GM23338 (cell line): ENCODE measurements around the gene PLIN5. TPM values are rescaled to one million over a fixed set of nuclear protein-coding genes. Genes with fewer than 3 reads are reported as not detected.

Experiments
- ATAC-seq: fragments of 200-7000 bp; cut with Tn5 transposase; 3 replicates; pipeline ENCODE4 v1.9.1; 2020
- DNase-seq: peaks from one replicate; pipeline ENCODE4 v3.0.0-alpha.2; 2015; ENCODE audit warnings: low spot score
- H2AFZ ChIP-seq: fragments of 200-600 bp; sonication (generic); 2 replicates; pipeline ENCODE4 v1.8.0; 2016; ENCODE audit warnings: antibody characterized with exemption, mild to moderate bottlenecking, moderate library complexity
- H3F3A ChIP-seq: fragments of 200-600 bp; sonication (generic); replicated peaks from 2 replicates; pipeline ENCODE4 v1.8.0; 2017; ENCODE audit warnings: antibody characterized with exemption, mixed run types, low read depth
- H3K27ac ChIP-seq: fragments of 200-600 bp; sonication (generic); 2 replicates; pipeline ENCODE4 v1.6.1; 2016; ENCODE audit warnings: low read depth
- H3K27me3 ChIP-seq: fragments of 200-600 bp; sonication (generic); 2 replicates; pipeline ENCODE4 v1.8.0; 2016; ENCODE audit warnings: mild to moderate bottlenecking, mixed run types, moderate library complexity; ENCODE audit not compliant: insufficient read depth
- H3K36me3 ChIP-seq: fragments of 200-600 bp; sonication (generic); 2 replicates; pipeline ENCODE4 v1.8.0; 2016; ENCODE audit warnings: mild to moderate bottlenecking; ENCODE audit not compliant: insufficient read depth
- H3K4me1 ChIP-seq: fragments of 200-600 bp; sonication (generic); 2 replicates; pipeline ENCODE4 v1.8.0; 2016; ENCODE audit warnings: mild to moderate bottlenecking, moderate library complexity; ENCODE audit not compliant: insufficient read depth
- H3K4me2 ChIP-seq: fragments of 200-600 bp; sonication (generic); 2 replicates; pipeline ENCODE4 v1.7.1; 2017; ENCODE audit warnings: mixed run types
- H3K4me3 ChIP-seq: fragments of 200-600 bp; sonication (generic); 2 replicates; pipeline ENCODE4 v1.6.1; 2016; ENCODE audit warnings: mixed run types
- H3K79me2 ChIP-seq: fragments of 200-600 bp; sonication (generic); replicated peaks from 2 replicates; pipeline ENCODE4 v1.8.0; 2017; ENCODE audit warnings: mild to moderate bottlenecking; ENCODE audit not compliant: insufficient read depth
- H3K9me2 ChIP-seq: fragments of 200-600 bp; sonication (generic); 2 replicates; pipeline ENCODE4 v1.8.0; 2017; ENCODE audit not compliant: insufficient read depth
- H4K20me1 ChIP-seq: fragments of 200-600 bp; sonication (generic); replicated peaks from 2 replicates; pipeline ENCODE4 v1.8.0; 2017; ENCODE audit warnings: mild to moderate bottlenecking; ENCODE audit not compliant: insufficient read depth
- H3K27ac Mint-ChIP-seq: 2 replicates; pipeline ENCODE4 v1.8.0; 2020; ENCODE audit warnings: inconsistent platforms, mild to moderate bottlenecking, moderate library complexity, mixed read lengths
- H3K27me3 Mint-ChIP-seq: 3 replicates; pipeline ENCODE4 v1.8.0; 2022; ENCODE audit warnings: low read depth, mild to moderate bottlenecking, moderate library complexity, mixed read lengths, inconsistent platforms; ENCODE audit not compliant: insufficient read depth, poor library complexity
- H3K36me3 Mint-ChIP-seq: 3 replicates; pipeline ENCODE4 v1.8.0; 2021; ENCODE audit warnings: low read depth, mild to moderate bottlenecking, inconsistent platforms, moderate library complexity, mixed read lengths
- H3K4me1 Mint-ChIP-seq: 3 replicates; pipeline ENCODE4 v1.8.0; 2020; ENCODE audit warnings: mild to moderate bottlenecking, inconsistent platforms, mixed read lengths
- H3K4me3 Mint-ChIP-seq: 3 replicates; pipeline ENCODE4 v1.8.0; 2021; ENCODE audit warnings: moderate library complexity, mild to moderate bottlenecking, inconsistent platforms, mixed read lengths
- H3K9me3 Mint-ChIP-seq: 3 replicates; pipeline ENCODE4 v1.8.0; 2020; ENCODE audit warnings: moderate library complexity, mild to moderate bottlenecking, inconsistent platforms, mixed read lengths
- CREB1 ChIP-seq: fragments of 250-450 bp; sonication (Bioruptor Pico); IDR thresholded peaks from 2 replicates; pipeline ENCODE4 v1.5.0; 2020; ENCODE audit warnings: low read depth, mild to moderate bottlenecking, moderate library complexity
- CTCF ChIP-seq, 2 experiments: fragments of 200-600 bp in 1 of 2; sonication (generic) in 1 of 2; conservative IDR thresholded peaks; 2 replicates each; pipeline versions ENCODE4 v1.5.1 to v1.6.1; 2016 to 2017; ENCODE audit warnings: antibody characterized with exemption in 2 of 2, low read depth in 2 of 2, mild to moderate bottlenecking in 2 of 2, moderate library complexity in 1 of 2
- ETS1 ChIP-seq: IDR thresholded peaks from 2 replicates; pipeline ENCODE4 v1.6.1; 2016; ENCODE audit warnings: antibody characterized with exemption
- EZH2 ChIP-seq: fragments of 200-600 bp; sonication (generic); IDR thresholded peaks from one replicate; pipeline ENCODE4 v1.8.0; 2017; ENCODE audit warnings: antibody characterized with exemption, mild to moderate bottlenecking, low read depth; ENCODE audit not compliant: unreplicated experiment
- EZH2phosphoT487 ChIP-seq: fragments of 200-600 bp; sonication (generic); IDR thresholded peaks from one replicate; pipeline ENCODE4 v1.8.1; 2018; ENCODE audit warnings: antibody characterized with exemption; ENCODE audit not compliant: unreplicated experiment
- JUNB ChIP-seq: IDR thresholded peaks from one replicate; pipeline ENCODE4 v1.6.1; 2016; ENCODE audit warnings: antibody characterized with exemption; ENCODE audit not compliant: unreplicated experiment
- NANOG ChIP-seq: IDR thresholded peaks from 2 replicates; pipeline ENCODE4 v1.6.1; 2016; ENCODE audit warnings: antibody characterized with exemption, borderline replicate concordance
- STAT1 ChIP-seq: IDR thresholded peaks from one replicate; pipeline ENCODE4 v1.6.1; 2016; ENCODE audit warnings: antibody characterized with exemption; ENCODE audit not compliant: unreplicated experiment
- ZNF331 ChIP-seq: fragments of 250-450 bp; sonication (Bioruptor Pico); IDR thresholded peaks from 2 replicates; pipeline ENCODE4 v1.5.0; 2020; ENCODE audit warnings: low read depth, mild to moderate bottlenecking, moderate library complexity
- ZNF462 ChIP-seq: fragments of 250-450 bp; sonication (Bioruptor Pico); IDR thresholded peaks from 2 replicates; pipeline ENCODE4 v1.5.0; 2020; ENCODE audit warnings: mild to moderate bottlenecking, moderate library complexity
- polyA plus RNA-seq: library from polyadenylated mRNA; unstranded; fragments of >200 nt; fragmentation: Nextera tagmentation; extraction: Ambion mirVana; gene quantifications from 2 replicates; pipeline ENCODE4 v1.2.1, GENCODE V29; 2016
- total RNA-seq: library from RNA; depleted of rRNA; stranded (reverse); fragments of >200 nt; shearing (Covaris generic); gene quantifications from 2 replicates; pipeline ENCODE4 v1.2.3, GENCODE V29; 2014

The PLIN5 gene
- total and polyA plus RNA-seq, 2 experiments from 2014 or later = 1.9 to 3.5 TPM

- Histone ChIP-seq H3K4me3 (no peak overlapping the region), H3K9me2 (no peaks in the 10 kb centered on the region), H3K4me2 (no peak overlapping the region), H3K36me3 (no peaks in the 10 kb centered on the region), H3F3A (peaks cover 6% of the 10 kb centered on the region; the same call in 1 of the 2 replicates), H4K20me1 (no peaks in the 10 kb centered on the region; the same call in 1 of the 2 replicates), H3K27ac (no peak overlapping the region), H3K79me2 (no peaks in the 10 kb centered on the region), H2AFZ (no peak overlapping the region), H3K27me3 (peaks cover 17% of the 10 kb centered on the region), H3K4me1 (no peaks in the 10 kb centered on the region; the same call in 1 of the 2 replicates)
- H3K9me3 Mint-ChIP-seq = no peaks in the 10 kb centered on the region
- TF ChIP-seq EZH2phosphoT487 = no peak
- TF ChIP-seq NANOG = no peak
- no peak for TF ChIP-seq CREB1
- no peak for TF ChIP-seq ZNF331 (CRISPR knock-in tag)
- no peak for TF ChIP-seq EZH2
- TF ChIP-seq STAT1 = no peak
- TF ChIP-seq ZNF462 = no peak
- no peak for TF ChIP-seq JUNB
- TF ChIP-seq CTCF (conservative IDR thresholded peaks at IDR 0.05; ENCODE audit: low read depth in 2 of 2) = no peak
- TF ChIP-seq ETS1 = no peak
- no peak overlapping the region for H3K4me3 Mint-ChIP-seq
- DNase-seq = no peak
- H3K27me3 Mint-ChIP-seq = peaks cover 17% of the 10 kb centered on the region
- ATAC-seq = no peak
- no peaks in the 10 kb centered on the region for H3K4me1 Mint-ChIP-seq
- H3K27ac Mint-ChIP-seq = no peak overlapping the region
- no peaks in the 10 kb centered on the region for H3K36me3 Mint-ChIP-seq
Measured at GRCh38 chr19:4533334-4533733, 1.7 kb downstream of the PLIN5 start.
